ENCODE results near the gene GPX4.

The GPX4 gene

GRCh38 chr19:1103708-1104310, at the start of gene GPX4:
TSS of gene GPX4 (plus strand) at chr19:1103994. CDS start at chr19:1104044, 50 bp downstream.
- DNase-seq (ENCODE audit: insufficient read length, low spot score) (peak; percentile 95), FAIRE-seq (peak; percentile 95)

GRCh38 chr19:1054102-1055027, 49.4 kb upstream of the GPX4 start:
- FAIRE-seq, result no peak

GRCh38 chr19:1055028-1055425, 48.8 kb upstream of the GPX4 start:
- DNase-seq (ENCODE audit: insufficient read length, low spot score) (no peak), FAIRE-seq (no peak)

More at GRCh38 chr19:1054102-1055027, 49.4 kb upstream of the GPX4 start:
- DNase-seq (ENCODE audit: insufficient read length, low spot score), result no peak

- DNase-seq (ENCODE audit: insufficient read length, low spot score) (no peak), FAIRE-seq (no peak)
Measured at GRCh38 chr19:1055886-1056620, 47.7 kb upstream of the GPX4 start.

- FAIRE-seq (no peak), DNase-seq (ENCODE audit: insufficient read length, low spot score) (no peak)
Measured at GRCh38 chr19:1057176-1057855, 46.5 kb upstream of the GPX4 start.

- FAIRE-seq, result no peak
- DNase-seq (ENCODE audit: insufficient read length, low spot score), result no peak
Measured at GRCh38 chr19:1058112-1058511, 45.7 kb upstream of the GPX4 start.

DNA sequence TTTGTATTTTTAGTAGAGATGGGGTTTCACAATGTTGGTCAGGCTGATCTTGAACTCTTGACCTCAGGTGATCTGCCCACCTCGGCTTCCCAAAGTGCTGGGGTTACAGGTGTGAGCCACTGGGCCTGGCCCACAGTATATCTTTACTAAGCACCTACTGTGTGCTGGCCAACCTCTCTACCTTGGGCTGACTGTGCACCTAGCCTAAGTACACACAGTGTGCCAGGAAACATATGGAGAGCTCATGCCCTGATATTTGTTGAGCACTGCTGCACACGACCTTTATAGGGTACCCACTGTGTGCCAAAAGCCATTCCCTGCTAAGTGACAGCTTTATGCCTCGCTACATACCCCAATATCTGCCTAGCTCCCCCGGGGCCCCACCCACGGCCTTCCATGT, 43.1 kb upstream of the GPX4 start:
- no peak for FAIRE-seq
- DNase-seq (ENCODE audit: insufficient read length, low spot score), result no peak

DNA sequence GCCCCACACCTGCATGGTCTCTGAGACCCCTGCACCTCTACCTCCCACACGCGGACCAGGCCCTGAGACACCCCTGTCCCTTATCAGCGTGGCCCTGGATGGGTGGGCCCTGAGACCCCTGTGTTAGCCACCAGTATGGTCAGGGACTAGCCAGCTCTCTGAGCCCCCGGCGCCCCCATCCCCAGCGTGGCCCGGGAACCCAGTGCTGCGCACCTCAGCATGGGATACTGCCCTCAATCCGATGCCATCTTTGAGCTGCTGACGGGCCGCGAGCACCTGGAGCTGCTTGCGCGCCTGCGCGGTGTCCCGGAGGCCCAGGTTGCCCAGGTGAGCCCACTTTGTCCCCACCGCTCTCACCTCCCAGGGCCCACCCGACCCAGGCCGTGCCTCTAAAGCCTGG, 41.8 kb upstream of the GPX4 start:
- DNase-seq (ENCODE audit: insufficient read length, low spot score) (no peak), FAIRE-seq (no peak)

DNA sequence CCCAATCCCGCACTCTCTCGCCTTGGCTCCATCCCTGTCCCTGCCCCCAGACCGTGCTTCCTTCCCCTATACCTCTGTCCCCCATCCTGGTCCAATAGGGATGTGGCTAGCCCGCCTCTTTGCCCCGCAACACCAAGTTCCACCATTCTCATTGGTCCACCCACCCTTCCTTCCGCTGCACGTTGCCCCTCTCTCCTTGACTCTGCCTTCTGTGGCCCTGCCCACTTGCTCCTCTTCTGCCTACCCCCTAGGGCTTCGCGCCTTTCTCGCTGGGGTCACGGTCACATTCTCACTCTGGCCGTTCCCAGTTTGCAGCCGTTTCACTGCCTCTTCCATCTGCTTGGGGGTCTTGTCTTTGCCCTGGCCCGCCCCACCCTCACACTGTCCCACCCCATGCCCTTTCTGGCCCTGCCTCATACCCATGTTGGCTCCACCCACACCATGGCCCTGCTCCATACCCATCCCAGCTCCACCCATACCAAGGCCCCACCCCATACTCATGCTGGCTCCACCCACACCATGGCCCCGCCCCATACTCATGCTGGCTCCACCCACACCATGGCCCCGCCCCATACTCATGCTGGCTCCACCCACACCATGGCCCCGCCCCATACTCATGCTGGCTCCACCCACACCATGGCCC, 41.3 kb upstream of the GPX4 start:
- DNase-seq (ENCODE audit: insufficient read length, low spot score) (no peak), FAIRE-seq (peak; percentile 31)

- no peak for FAIRE-seq
- DNase-seq (ENCODE audit: insufficient read length, low spot score), result no peak
Measured at GRCh38 chr19:1063030-1063908, 40.5 kb upstream of the GPX4 start.

DNA sequence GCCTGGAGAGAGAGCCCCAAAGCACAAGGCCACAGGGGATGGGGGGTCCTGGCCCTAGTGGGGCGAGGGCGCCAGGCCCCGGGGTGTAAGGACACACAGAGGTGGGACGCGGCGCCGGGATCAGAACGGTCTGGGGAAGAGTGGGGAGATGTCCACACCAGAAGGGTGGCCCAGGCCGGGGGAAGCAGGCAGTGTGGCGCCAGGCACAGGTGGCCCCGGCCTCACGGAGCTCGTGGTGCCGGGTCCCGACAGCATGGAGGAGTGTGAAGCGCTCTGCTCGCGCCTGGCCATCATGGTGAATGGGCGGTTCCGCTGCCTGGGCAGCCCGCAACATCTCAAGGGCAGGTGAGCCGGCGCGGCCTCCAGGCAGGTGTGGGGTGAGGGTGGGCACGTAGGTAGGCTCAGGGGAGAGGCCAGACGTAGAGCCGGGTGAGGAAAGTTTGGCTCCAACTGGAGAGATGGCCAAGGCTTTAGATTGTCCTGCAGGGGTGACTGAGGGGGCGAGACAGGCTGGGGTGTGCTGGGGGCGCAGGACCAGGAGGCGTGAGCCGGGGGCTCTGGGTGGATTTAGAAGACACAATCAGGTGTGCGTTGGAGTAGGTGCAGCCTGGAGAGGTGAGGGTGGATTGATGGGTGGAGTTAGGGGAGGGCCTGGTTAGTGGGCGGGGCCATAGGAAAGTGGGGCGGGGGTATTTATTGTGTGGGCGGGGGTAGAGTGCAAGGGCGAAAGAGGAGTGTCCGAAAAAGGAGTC, 39.7 kb upstream of the GPX4 start:
- DNase-seq (ENCODE audit: insufficient read length, low spot score) (no peak), FAIRE-seq (no peak)

DNA sequence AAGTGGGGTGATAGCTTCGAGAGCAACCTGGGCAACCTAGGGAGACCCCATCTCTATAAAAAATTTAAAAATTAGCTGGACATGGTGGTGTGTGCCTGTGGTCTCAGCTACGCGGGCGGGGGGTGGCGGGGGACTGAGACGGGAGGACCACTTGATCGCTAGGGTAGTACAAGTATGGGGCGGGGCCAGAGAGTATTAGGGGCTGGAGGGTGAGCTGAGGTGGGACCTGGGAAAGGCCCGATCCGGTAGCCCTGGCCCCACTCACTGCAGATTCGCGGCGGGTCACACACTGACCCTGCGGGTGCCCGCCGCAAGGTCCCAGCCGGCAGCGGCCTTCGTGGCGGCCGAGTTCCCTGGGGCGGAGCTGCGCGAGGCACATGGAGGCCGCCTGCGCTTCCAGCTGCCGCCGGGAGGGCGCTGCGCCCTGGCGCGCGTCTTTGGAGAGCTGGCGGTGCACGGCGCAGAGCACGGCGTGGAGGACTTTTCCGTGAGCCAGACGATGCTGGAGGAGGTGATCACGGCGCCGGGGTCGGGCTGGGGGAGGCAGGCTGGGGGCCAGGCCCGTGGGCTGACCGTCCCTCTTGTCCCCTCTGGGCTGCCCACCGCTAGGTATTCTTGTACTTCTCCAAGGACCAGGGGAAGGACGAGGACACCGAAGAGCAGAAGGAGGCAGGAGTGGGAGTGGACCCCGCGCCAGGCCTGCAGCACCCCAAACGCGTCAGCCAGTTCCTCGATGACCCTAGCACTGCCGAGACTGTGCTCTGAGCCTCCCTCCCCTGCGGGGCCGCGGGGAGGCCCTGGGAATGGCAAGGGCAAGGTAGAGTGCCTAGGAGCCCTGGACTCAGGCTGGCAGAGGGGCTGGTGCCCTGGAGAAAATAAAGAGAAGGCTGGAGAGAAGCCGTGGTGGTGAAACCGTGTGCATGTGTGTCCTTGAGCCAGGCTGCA, 38.9 kb upstream of the GPX4 start:
- no peak for FAIRE-seq
- no peak for DNase-seq (ENCODE audit: insufficient read length, low spot score)

- DNase-seq (ENCODE audit: insufficient read length, low spot score) (no peak), FAIRE-seq (no peak)
Measured at GRCh38 chr19:1065606-1066109, 38.1 kb upstream of the GPX4 start.

DNA sequence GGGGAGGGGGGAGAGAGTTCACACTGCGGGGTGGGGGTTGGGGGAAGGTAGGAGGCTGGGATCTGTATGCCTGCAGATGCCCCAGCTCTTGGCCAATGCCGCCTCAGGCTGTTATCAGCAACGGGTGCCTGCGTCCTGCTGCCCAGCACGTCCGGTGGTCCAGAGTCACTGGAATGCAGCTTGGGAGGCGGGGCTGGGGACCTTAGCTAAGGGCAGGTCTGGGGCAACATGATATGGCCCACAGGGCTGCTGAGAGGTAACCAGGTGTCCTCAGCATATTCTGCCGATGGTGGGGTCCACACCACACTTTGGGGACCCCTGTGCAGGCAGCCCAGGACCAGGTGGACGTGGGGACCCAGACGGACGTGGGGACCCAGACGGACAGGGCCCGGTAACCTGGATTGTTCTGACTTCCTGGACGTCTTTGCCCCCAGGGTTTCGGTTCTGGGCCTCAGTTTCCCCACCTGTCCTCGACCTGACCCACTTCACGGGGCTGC, 37.5 kb upstream of the GPX4 start:
- FAIRE-seq (no peak), DNase-seq (ENCODE audit: insufficient read length, low spot score) (peak; percentile 48)

DNA sequence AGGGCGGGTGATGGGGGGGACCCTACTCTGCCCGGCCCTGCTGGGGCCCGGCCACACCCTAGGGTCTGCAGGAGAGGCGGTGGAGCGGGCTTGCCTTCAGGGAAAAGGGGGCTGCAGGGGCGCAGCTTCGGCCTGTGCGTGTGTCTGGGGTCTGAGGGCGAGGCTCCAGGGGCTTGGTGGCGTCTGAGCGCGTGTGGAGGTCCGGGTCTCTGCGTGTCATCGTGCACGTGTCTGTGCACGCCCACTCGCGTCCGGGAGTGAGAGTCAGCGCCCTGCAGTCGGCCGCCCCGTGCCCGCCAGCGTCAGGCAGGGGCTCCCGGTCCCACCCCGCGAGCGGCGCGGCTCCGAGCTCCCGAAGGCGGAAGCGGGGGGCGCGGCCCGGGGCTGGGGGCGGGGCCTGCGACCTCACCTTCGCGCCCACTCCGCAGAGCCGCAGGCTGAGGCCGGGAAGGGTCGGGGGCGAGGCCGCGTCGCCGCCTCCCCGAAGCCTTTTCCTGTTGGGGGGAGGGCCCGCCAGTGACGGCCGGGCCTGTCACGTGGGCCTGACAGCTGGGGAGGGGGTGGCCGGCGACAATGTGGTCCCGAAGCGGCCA, 37.0 kb upstream of the GPX4 start, which contains the start of gene ARHGAP45:
TSS of gene ARHGAP45 (plus strand) at position 420 of the 593 bp plus-strand sequence. CDS start 239 bp downstream, outside the sequence.
- DNase-seq (ENCODE audit: insufficient read length, low spot score) (no peak), FAIRE-seq (no peak)

DNA sequence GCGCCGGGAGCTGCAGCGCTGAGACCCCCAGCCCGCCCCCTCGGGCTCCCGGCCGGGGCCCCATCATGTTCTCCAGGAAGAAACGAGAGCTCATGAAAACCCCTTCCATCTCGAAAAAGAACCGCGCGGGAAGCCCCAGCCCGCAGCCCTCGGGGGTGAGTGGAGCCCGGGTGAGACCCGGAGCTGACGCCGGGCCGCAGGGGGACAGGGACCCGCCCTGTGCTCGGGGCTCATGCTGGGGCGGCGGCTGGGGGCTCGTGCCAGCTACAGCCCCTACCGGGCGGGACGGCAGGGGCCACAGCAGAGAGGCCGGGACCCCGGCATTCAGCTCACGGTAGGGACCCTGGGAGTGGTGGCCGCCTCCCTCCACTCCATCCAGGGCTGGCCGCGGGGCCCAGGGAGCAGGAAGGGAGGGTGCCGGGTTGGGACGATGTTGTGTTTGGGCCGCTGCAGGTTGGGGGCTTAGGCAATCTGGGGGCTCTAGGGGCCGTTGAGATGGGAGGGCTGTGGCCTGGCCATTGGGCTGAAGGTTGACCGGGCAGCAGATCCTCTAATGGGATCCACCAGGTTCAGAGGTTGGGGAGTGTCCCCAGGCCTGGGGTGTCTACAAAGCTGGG, 36.3 kb upstream of the GPX4 start:
- DNase-seq (ENCODE audit: insufficient read length, low spot score) (no peak), FAIRE-seq (no peak)
